Fibroblast of skin of right quadriceps (primary cell): ENCODE results near the gene DAPK3.
"Not testable (repeated sequence)": the region's sequence is repeated elsewhere in the genome, so short reads cannot be mapped to it uniquely, and the experiment has no call there.

Experiments
- DNase-seq: peaks from one replicate; pipeline ENCODE4 v3.0.0-alpha.2; 2013

The DAPK3 gene

GRCh38 chr19:4000798-4001197, 29.9 kb upstream of the DAPK3 start:
- not testable (repeated sequence) for DNase-seq

- not testable (repeated sequence) for DNase-seq
These were observed 27.9 kb upstream of the DAPK3 start for GRCh38 chr19:3998667-3999412.

GRCh38 chr19:3995607-3996006, 24.7 kb upstream of the DAPK3 start:
- no peak for DNase-seq

- DNase-seq = no peak
These were observed 19.9 kb upstream of the DAPK3 start for GRCh38 chr19:3990815-3991117.

GRCh38 chr19:3987619-3988371, 16.9 kb upstream of the DAPK3 start:
- DNase-seq = peak; percentile 79

- peak; percentile 74 for DNase-seq
These were observed 15.6 kb upstream of the DAPK3 start for GRCh38 chr19:3986260-3987041.

- DNase-seq = no peak
These were observed 14.9 kb upstream of the DAPK3 start for GRCh38 chr19:3985643-3986259.

- DNase-seq = peak; percentile 89
These were observed 14.2 kb upstream of the DAPK3 start, which contains the start of gene EEF2 for GRCh38 chr19:3984908-3985642. Gene EEF2, minus strand, starts transcription at chr19:3985463. Its CDS starts 83 bp downstream, at chr19:3985380.

- no peak for DNase-seq
These were observed 13.6 kb upstream of the DAPK3 start for GRCh38 chr19:3984584-3984907.

- no peak for DNase-seq
These were observed 13.2 kb upstream of the DAPK3 start for GRCh38 chr19:3983936-3984583.

- no peak for DNase-seq
These were observed 12.6 kb upstream of the DAPK3 start for GRCh38 chr19:3983542-3983914.

- DNase-seq = peak; percentile 46
These were observed 12.0 kb upstream of the DAPK3 start for GRCh38 chr19:3982701-3983541.

- DNase-seq = no peak
These were observed 11.1 kb upstream of the DAPK3 start for GRCh38 chr19:3981736-3982681.

- no peak for DNase-seq
These were observed 10.5 kb upstream of the DAPK3 start for GRCh38 chr19:3981373-3981735.

GRCh38 chr19:3980353-3981251, 9.7 kb upstream of the DAPK3 start:
- no peak for DNase-seq

- DNase-seq = no peak
These were observed 8.9 kb upstream of the DAPK3 start for GRCh38 chr19:3979674-3980352.

- no peak for DNase-seq
These were observed 8.4 kb upstream of the DAPK3 start for GRCh38 chr19:3979289-3979673.

GRCh38 chr19:3978145-3978544, 7.2 kb upstream of the DAPK3 start:
- DNase-seq = no peak
